Measurements from ENCODE around the gene RRP12. TPM values are rescaled to one million over a fixed set of nuclear protein-coding genes. Genes with fewer than 3 reads are reported as not detected.

Gene RRP12
- total RNA-seq, 1 donor from 2014 or later = 15.2 TPM

DNA sequence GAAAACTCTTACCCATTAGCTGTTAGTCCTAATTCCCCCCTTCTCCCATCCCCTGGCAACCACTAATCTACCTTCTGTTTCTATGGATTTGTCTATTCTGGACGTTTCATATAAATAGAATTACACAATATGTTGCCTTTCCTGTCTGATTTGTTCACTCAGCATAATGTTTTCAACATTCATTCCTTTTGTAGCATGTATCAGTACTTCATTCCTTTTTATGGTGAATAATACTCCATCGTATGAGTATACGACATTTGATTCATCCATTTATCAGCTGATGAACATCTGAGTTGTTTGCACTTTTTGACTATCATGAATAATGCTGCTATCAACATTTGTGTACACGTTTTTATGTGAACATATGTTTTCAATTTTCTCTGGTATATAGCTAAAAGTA, 86.5 kb downstream of the RRP12 start:
- Histone ChIP-seq H3K27me3 (ENCODE audit: low read depth) (no peaks in the 10 kb centered on the region), H3K4me1 (peaks cover 12% of the 10 kb centered on the region), H3K9me3 (replicated peaks) (no peaks in the 10 kb centered on the region), H3K36me3 (no peaks in the 10 kb centered on the region), H3K27ac (replicated peaks) (no peak overlapping the region), H3K4me3 (no peak overlapping the region)
- TF ChIP-seq, protein P1, sequence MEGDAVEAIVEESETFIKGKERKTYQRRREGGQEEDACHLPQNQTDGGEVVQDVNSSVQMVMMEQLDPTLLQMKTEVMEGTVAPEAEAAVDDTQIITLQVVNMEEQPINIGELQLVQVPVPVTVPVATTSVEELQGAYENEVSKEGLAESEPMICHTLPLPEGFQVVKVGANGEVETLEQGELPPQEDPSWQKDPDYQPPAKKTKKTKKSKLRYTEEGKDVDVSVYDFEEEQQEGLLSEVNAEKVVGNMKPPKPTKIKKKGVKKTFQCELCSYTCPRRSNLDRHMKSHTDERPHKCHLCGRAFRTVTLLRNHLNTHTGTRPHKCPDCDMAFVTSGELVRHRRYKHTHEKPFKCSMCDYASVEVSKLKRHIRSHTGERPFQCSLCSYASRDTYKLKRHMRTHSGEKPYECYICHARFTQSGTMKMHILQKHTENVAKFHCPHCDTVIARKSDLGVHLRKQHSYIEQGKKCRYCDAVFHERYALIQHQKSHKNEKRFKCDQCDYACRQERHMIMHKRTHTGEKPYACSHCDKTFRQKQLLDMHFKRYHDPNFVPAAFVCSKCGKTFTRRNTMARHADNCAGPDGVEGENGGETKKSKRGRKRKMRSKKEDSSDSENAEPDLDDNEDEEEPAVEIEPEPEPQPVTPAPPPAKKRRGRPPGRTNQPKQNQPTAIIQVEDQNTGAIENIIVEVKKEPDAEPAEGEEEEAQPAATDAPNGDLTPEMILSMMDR (IDR thresholded peaks at IDR 0.05; ENCODE audit: borderline replicate concordance) = no peak
- no peak for DNase-seq
- intact Hi-C loops (cut with micrococcal nuclease) = no loop called here

- H3K27me3 ChIP-seq (ENCODE audit: low read depth) = no peaks in the 10 kb centered on the region
- intact Hi-C loops (cut with micrococcal nuclease) = no loop called here
- H3K9me3 ChIP-seq (replicated peaks) = no peaks in the 10 kb centered on the region
- H3K4me1 ChIP-seq = no peaks in the 10 kb centered on the region
- H3K27ac ChIP-seq (replicated peaks) = no peak overlapping the region
- TF ChIP-seq, protein P1 (IDR thresholded peaks at IDR 0.05; ENCODE audit: borderline replicate concordance) = no peak
- no peak overlapping the region for H3K4me3 ChIP-seq
- no peaks in the 10 kb centered on the region for H3K36me3 ChIP-seq
- DNase-seq = no peak
Observed at GRCh38 chr10:97312897-97313296, 88.2 kb downstream of the RRP12 start.

DNA sequence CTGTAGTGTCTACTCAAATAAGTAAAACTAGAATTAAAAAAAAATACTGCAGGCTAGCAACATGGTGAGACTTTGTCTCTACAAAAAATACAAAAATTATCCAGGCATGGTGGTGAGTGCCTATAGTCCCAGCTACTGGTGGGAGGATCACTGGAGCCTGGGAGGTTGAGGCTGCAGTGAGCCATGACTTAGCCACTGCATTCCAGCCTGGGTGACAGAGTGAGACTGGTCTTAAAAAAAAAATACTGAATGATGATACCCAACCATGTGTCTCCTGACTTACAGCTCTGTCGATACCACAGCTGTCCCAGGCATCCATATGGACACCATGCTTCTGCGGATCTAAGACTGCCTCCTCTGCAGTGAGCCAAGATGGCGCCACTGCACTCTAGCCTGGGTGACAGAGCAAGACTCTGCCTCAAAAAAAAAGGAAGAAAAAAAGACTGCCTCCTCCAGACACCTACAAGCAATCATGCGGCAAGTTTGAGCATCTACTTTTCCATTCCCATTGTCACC, 90.0 kb downstream of the RRP12 start:
- H3K4me1 ChIP-seq = no peaks in the 10 kb centered on the region
- intact Hi-C loops (cut with micrococcal nuclease) = no loop called here
- no peak overlapping the region for H3K4me3 ChIP-seq
- H3K27ac ChIP-seq (replicated peaks) = no peak overlapping the region
- H3K9me3 ChIP-seq (replicated peaks) = no peaks in the 10 kb centered on the region
- no peak for DNase-seq
- TF ChIP-seq, protein P1 (IDR thresholded peaks at IDR 0.05; ENCODE audit: borderline replicate concordance) = no peak
- no peaks in the 10 kb centered on the region for H3K27me3 ChIP-seq (ENCODE audit: low read depth)
- H3K36me3 ChIP-seq = no peaks in the 10 kb centered on the region

GRCh38 chr10:97307866-97308780, 93.0 kb downstream of the RRP12 start:
- intact Hi-C loops (cut with micrococcal nuclease) = no loop called here
- TF ChIP-seq, protein P1 (IDR thresholded peaks at IDR 0.05; ENCODE audit: borderline replicate concordance) = no peak
- no peak for DNase-seq
- H3K36me3 ChIP-seq = no peaks in the 10 kb centered on the region
- no peaks in the 10 kb centered on the region for H3K27me3 ChIP-seq (ENCODE audit: low read depth)
- H3K4me3 ChIP-seq = no peak overlapping the region
- H3K9me3 ChIP-seq (replicated peaks) = no peaks in the 10 kb centered on the region
- H3K4me1 ChIP-seq = no peaks in the 10 kb centered on the region
- H3K27ac ChIP-seq (replicated peaks) = no peak overlapping the region

- no peak for DNase-seq
- TF ChIP-seq, protein P1 (IDR thresholded peaks at IDR 0.05; ENCODE audit: borderline replicate concordance) = no peak
- intact Hi-C loops (cut with micrococcal nuclease) = no loop called here
- H3K4me3 ChIP-seq = no peak overlapping the region
- no peaks in the 10 kb centered on the region for H3K36me3 ChIP-seq
- no peaks in the 10 kb centered on the region for H3K4me1 ChIP-seq
- no peaks in the 10 kb centered on the region for H3K9me3 ChIP-seq (replicated peaks)
- H3K27ac ChIP-seq (replicated peaks) = no peak overlapping the region
- H3K27me3 ChIP-seq (ENCODE audit: low read depth) = no peaks in the 10 kb centered on the region
Observed at GRCh38 chr10:97307441-97307840, 93.7 kb downstream of the RRP12 start.

Other genes with a start within 250 kb of the RRP12 start
- 0.08 TPM for gene SLIT1, start 215.4 kb downstream of the RRP12 start, total RNA-seq
- 4.2 TPM for gene ARHGAP19, start 108.7 kb downstream of the RRP12 start, total RNA-seq
- 4.2 TPM for gene FRAT1, start 82.1 kb downstream of the RRP12 start, total RNA-seq
- gene FRAT2, start 66.6 kb downstream of the RRP12 start, total RNA-seq = 5.9 TPM
- gene PGAM1, start 24.9 kb upstream of the RRP12 start, total RNA-seq = 233 TPM
- gene EXOSC1, start 44.7 kb upstream of the RRP12 start, total RNA-seq = 14.9 TPM
- 17.8 TPM for gene ZDHHC16, start 44.8 kb upstream of the RRP12 start, total RNA-seq
- gene MMS19, start 97.1 kb upstream of the RRP12 start, total RNA-seq = 42.7 TPM
- 17.1 TPM for gene UBTD1, start 97.6 kb upstream of the RRP12 start, total RNA-seq
- gene ANKRD2, start 171.4 kb upstream of the RRP12 start, total RNA-seq = 969 TPM
- 47.1 TPM for gene HOGA1, start 183.0 kb upstream of the RRP12 start, total RNA-seq
- gene C10orf62, start 188.4 kb upstream of the RRP12 start, total RNA-seq = 1.5 TPM
- gene MORN4, start 232.2 kb upstream of the RRP12 start, total RNA-seq = 13.9 TPM
- gene PI4K2A, start 239.3 kb upstream of the RRP12 start, total RNA-seq = 12.4 TPM

Data from left ventricle myocardium inferior (tissue), 1 donor.